ENCODE results near the gene WNT2B.

Gene WNT2B

DNA sequence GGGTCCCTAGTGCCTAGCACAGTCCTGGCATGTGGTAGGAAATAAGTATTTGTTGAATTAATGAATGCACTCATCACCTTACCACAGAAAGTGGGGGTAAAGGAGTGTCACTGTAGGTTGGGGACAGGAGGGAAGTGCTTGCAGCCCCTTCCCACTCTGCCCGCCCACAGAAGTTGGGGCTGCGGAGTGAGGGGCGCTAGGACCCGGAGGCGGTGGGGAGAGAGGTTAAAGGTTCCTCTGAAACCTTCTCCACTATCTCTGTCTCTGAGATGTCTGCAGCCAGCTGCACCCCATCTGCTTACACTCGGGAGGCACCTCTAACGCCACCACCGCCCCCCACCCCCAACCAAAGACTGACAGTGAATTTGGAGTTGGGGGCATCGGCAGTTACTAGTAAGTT is 1.4 kb upstream of the WNT2B start:
- Histone ChIP-seq H3K27me3 (peaks cover 65 to 90% (median 76%) of the 10 kb centered on the region in 11 experiments), H3K4me2 (peak overlapping the region; percentile 89 to 98 (median 96)), H3K4me1 (peaks cover 8 to 41% (median 34%) of the 10 kb centered on the region in 10 experiments; a peak in 18 of 20 replicates), H3K4me3 (peak overlapping the region in 9 of 10 experiments; percentile 50 to 72 (median 64); a peak in 16 of 20 replicates), H3K9me3 (replicated peaks in 1 of 11) (peaks cover 0 to 9% (median 0%) of the 10 kb centered on the region in 11 experiments; a peak in 5 of 22 replicates), H3K27ac (no peak overlapping the region), H3K36me3 (no peaks in the 10 kb centered on the region), H4K20me1 (peaks cover 0 to 23% (median 0%) of the 10 kb centered on the region in 11 experiments; a peak in 6 of 22 replicates), H3K9ac (peak overlapping the region in 1 of 11 experiments; percentile 43; a peak in 1 of 22 replicates)
- TF ChIP-seq Cebpa-rat (IDR thresholded peaks at IDR 0.05): no peak

DNA sequence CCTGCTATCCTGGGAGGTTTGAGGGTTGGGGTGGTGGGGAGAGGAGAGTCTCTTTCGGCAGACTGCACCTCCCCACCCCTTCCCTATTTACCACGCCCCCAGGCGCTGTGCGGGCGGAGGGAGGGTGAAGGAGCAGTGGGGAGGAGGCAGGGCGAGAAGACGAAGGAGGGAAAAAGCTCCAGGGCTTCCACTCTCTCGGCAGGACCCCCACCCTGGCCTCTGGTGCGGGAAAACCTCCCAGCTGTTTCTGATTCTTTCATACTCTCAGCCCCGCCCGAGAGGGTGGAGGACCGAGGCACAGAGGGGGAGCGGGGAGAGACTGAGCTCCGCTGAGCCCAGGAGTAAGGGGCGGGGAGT is 866 bp upstream of the WNT2B start:
- H3K4me3 ChIP-seq: peak overlapping the region; percentile 50 to 72 (median 64)
- peak overlapping the region in 10 of 11 experiments; percentile 1 to 68 (median 42); a peak in 18 of 22 replicates for H3K9ac ChIP-seq
- H3K9me3 ChIP-seq (replicated peaks in 1 of 11): peaks cover 0 to 9% (median 0%) of the 10 kb centered on the region in 11 experiments; a peak in 5 of 22 replicates
- H3K4me1 ChIP-seq: peaks cover 8 to 41% (median 34%) of the 10 kb centered on the region in 10 experiments; a peak in 18 of 20 replicates
- TF ChIP-seq Cebpa-rat (IDR thresholded peaks at IDR 0.05): no peak
- peaks cover 0 to 22% (median 0%) of the 10 kb centered on the region in 11 experiments; a peak in 5 of 22 replicates for H4K20me1 ChIP-seq
- peaks cover 59 to 84% (median 71%) of the 10 kb centered on the region in 11 experiments for H3K27me3 ChIP-seq
- peak overlapping the region; percentile 89 to 98 (median 96) for H3K4me2 ChIP-seq
- no peaks in the 10 kb centered on the region for H3K36me3 ChIP-seq
- H3K27ac ChIP-seq: no peak overlapping the region

DNA sequence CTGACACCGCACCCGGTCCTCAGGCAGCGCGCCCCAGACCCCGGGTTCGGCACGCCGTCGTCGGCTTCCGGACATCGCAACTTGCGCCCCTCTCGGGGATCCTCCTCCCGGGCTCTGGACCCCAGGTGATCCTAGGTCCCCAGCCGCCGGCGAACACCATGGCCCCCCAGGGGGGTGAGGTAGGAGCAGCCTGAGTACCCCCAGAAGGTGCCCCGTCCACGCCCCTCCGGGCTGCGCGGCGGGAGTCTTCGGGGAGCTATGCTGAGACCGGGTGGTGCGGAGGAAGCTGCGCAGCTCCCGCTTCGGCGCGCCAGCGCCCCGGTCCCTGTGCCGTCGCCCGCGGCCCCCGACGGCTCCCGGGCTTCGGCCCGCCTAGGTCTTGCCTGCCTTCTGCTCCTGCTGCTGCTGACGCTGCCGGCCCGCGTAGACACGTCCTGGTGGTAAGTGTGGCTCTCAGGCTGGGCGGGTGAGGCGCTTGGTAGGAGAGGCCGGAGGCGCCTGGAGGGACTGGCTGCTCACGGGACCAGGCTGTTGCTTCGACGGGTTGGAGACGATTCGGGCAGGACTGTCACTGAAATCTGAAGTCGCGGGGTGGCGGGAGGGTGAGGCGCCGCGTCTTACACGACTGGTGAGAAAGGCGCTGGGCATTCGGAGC is 367 bp downstream of the WNT2B start:
- peaks cover 47 to 72% (median 58%) of the 10 kb centered on the region in 11 experiments for H3K27me3 ChIP-seq
- H3K9ac ChIP-seq: peak overlapping the region in 5 of 11 experiments; percentile 14 to 63 (median 43); a peak in 6 of 22 replicates

DNA sequence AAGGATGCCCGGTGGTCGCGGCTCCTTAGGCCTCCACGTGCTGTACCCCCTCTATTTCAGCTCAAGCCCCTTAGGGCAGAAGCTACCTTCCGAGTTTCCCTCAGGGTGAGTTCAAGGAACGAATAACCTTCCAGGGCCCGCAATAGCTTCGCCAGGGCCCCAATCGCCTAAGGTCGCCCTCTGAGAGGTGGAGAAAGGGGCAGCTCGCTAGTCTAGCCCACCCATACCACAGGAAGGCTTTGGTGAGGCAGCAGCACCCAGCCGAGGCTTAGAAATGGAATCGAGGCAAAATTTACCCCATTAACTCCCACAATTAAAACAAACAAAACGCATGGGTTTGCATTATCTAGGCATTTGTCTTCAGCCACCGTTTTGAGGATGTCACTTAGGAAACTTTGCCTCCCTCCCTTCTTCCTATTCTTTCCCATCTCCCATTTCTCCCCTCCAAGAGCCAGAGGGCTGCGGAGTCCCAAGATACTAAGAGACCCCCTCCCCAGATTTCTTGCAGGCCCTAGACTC is 954 bp downstream of the WNT2B start:
- no peaks in the 10 kb centered on the region for H3K36me3 ChIP-seq
- H3K4me2 ChIP-seq: no peak overlapping the region
- peaks cover 0 to 9% (median 0%) of the 10 kb centered on the region in 11 experiments; a peak in 5 of 22 replicates for H3K9me3 ChIP-seq (replicated peaks in 1 of 11)
- peaks cover 8 to 36% (median 33%) of the 10 kb centered on the region in 10 experiments; a peak in 18 of 20 replicates for H3K4me1 ChIP-seq
- H3K4me3 ChIP-seq: no peak overlapping the region
- H3K27me3 ChIP-seq: peaks cover 41 to 66% (median 52%) of the 10 kb centered on the region in 11 experiments
- peaks cover 0 to 22% (median 0%) of the 10 kb centered on the region in 11 experiments; a peak in 4 of 22 replicates for H4K20me1 ChIP-seq
- TF ChIP-seq Cebpa-rat (IDR thresholded peaks at IDR 0.05): no peak
- H3K9ac ChIP-seq: no peak overlapping the region
- H3K27ac ChIP-seq: no peak overlapping the region

More for the DNA sequence above, 367 bp downstream of the WNT2B start:
- peaks cover 0 to 22% (median 0%) of the 10 kb centered on the region in 11 experiments; a peak in 4 of 22 replicates for H4K20me1 ChIP-seq
- H3K9me3 ChIP-seq (replicated peaks in 1 of 11): peaks cover 0 to 9% (median 0%) of the 10 kb centered on the region in 11 experiments; a peak in 5 of 22 replicates
- H3K4me1 ChIP-seq: peaks cover 8 to 41% (median 34%) of the 10 kb centered on the region in 10 experiments; a peak in 18 of 20 replicates
- H3K27ac ChIP-seq: no peak overlapping the region
- H3K4me2 ChIP-seq: peak overlapping the region; percentile 89 to 98 (median 96)
- H3K4me3 ChIP-seq: peak overlapping the region; percentile 50 to 72 (median 64)
- H3K36me3 ChIP-seq: no peaks in the 10 kb centered on the region
- no peak for TF ChIP-seq Cebpa-rat (IDR thresholded peaks at IDR 0.05)

DNA sequence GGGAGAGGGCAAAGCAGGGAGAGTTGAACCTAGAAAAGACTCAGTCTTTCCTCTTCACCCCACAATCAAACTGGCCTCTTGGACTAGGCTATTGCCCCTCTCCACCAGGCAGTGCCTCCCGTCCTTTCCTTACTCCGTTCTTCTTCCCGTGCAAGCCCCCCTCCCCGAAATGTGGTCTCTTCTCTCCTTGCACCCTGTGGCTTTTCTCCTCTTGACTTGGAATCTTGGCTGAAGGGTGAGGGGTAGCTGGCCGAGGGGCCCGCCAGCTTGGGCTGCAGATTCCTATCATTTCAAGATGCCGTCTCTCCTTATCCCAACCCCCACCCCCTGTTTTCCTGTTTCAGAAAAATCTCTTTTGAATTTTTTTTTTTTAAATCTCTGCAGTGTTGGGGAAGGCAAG is 1.6 kb downstream of the WNT2B start:
- H3K4me2 ChIP-seq: no peak overlapping the region
- H3K9ac ChIP-seq: no peak overlapping the region
- H3K9me3 ChIP-seq (replicated peaks in 1 of 11): peaks cover 0 to 9% (median 0%) of the 10 kb centered on the region in 11 experiments; a peak in 5 of 22 replicates
- no peaks in the 10 kb centered on the region for H3K36me3 ChIP-seq
- TF ChIP-seq Cebpa-rat (IDR thresholded peaks at IDR 0.05): no peak
- H3K27ac ChIP-seq: no peak overlapping the region
- H3K4me1 ChIP-seq: peaks cover 8 to 30% (median 27%) of the 10 kb centered on the region in 10 experiments; a peak in 18 of 20 replicates
- peaks cover 0 to 22% (median 0%) of the 10 kb centered on the region in 11 experiments; a peak in 4 of 22 replicates for H4K20me1 ChIP-seq
- no peak overlapping the region for H3K4me3 ChIP-seq
- H3K27me3 ChIP-seq: peaks cover 41 to 60% (median 52%) of the 10 kb centered on the region in 11 experiments

DNA sequence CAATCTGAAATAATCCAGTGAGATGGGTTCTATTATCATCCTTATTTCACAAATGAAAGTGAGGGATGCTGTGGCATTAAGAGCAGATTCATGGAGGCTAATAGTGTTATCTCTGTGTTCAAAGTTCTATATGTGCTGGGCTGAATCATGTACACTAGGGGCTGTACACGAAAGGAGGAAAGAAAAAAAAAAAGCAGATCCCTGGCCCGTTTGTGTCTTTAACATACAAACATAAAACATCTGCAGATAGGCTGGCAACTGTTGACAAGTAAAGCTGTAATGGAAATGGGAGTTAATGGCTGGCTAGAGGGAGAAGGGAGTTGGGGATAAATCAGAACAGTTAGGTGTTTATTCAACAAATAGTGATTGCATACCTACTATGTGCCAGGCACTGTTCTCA is 3.1 kb downstream of the WNT2B start:
- no peaks in the 10 kb centered on the region for H3K36me3 ChIP-seq
- peaks cover 8 to 19% (median 17%) of the 10 kb centered on the region in 10 experiments; a peak in 18 of 20 replicates for H3K4me1 ChIP-seq
- peaks cover 0 to 14% (median 0%) of the 10 kb centered on the region in 11 experiments; a peak in 4 of 22 replicates for H4K20me1 ChIP-seq
- no peak for TF ChIP-seq Cebpa-rat (IDR thresholded peaks at IDR 0.05)
- no peak overlapping the region for H3K27ac ChIP-seq
- no peak overlapping the region for H3K9ac ChIP-seq
- H3K4me2 ChIP-seq: no peak overlapping the region
- peaks cover 35 to 46% (median 41%) of the 10 kb centered on the region in 11 experiments for H3K27me3 ChIP-seq
- peaks cover 0 to 9% (median 0%) of the 10 kb centered on the region in 11 experiments; a peak in 5 of 22 replicates for H3K9me3 ChIP-seq (replicated peaks in 1 of 11)
- no peak overlapping the region for H3K4me3 ChIP-seq

DNA sequence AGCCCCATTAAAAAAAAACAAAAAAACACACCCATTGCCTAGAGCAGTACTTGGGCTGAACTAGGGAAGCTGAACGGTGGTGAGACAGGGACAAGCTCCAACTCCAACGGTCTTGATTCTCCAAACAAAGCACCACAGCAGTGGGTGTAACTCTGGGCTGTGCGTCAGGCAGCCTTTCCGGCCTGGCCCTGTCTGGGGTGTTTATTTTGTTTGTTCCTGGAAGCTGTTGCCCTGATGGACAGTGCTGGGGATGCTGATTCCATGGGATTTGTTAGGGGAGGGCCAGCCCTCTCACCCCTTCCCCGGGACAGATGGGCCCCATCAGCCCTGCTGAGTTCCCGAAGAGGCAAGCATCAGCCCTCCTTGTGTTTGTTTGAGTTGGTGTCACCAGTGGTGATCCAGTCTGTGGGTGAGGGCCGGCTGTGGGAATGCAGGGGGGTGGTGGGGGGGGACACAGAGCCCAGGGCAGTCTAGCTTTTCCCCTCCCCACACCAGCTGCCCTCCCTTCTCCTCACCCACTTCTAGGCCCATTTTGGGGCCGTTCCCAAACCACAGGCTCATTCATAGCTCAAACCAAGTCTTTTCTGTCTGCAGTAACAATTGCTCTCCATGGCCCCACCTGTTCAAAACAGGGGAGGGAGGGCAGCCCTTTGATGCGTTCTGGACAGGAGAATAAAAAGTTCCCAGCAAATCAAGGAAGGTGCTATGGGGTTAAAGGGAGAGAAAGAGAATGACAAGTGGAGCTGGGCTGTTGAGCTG is 4.5 kb downstream of the WNT2B start:
- Histone ChIP-seq H3K4me1 (peaks cover 2 to 8% (median 7%) of the 10 kb centered on the region in 10 experiments; a peak in 18 of 20 replicates), H3K36me3 (no peaks in the 10 kb centered on the region), H3K27me3 (peaks cover 21 to 32% (median 27%) of the 10 kb centered on the region in 11 experiments), H4K20me1 (peaks cover 0 to 10% (median 0%) of the 10 kb centered on the region in 11 experiments; a peak in 3 of 22 replicates), H3K9ac (no peak overlapping the region), H3K4me2 (no peak overlapping the region), H3K9me3 (replicated peaks in 1 of 11) (peaks cover 0 to 9% (median 0%) of the 10 kb centered on the region in 11 experiments; a peak in 5 of 22 replicates), H3K27ac (no peak overlapping the region), H3K4me3 (no peak overlapping the region)
- no peak for TF ChIP-seq Cebpa-rat (IDR thresholded peaks at IDR 0.05)

DNA sequence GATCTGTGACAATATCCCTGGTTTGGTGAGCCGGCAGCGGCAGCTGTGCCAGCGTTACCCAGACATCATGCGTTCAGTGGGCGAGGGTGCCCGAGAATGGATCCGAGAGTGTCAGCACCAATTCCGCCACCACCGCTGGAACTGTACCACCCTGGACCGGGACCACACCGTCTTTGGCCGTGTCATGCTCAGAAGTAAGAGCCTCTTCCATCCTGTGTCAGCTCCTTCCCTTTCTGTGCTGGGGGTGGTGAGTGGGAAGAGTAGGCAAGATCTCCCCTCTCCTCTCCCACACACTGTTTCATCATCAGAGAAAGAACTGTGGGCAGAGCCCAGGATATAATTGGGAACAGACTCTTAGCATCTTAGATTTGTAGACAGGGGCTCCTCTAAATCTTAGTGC is 6.1 kb downstream of the WNT2B start:
- H4K20me1 ChIP-seq: no peaks in the 10 kb centered on the region; a peak in 2 of 22 replicates
- H3K27me3 ChIP-seq: peaks cover 5 to 16% (median 11%) of the 10 kb centered on the region in 11 experiments
- peaks cover 0 to 1% (median under 1%) of the 10 kb centered on the region in 10 experiments; a peak in 6 of 20 replicates for H3K4me1 ChIP-seq
- no peak for TF ChIP-seq Cebpa-rat (IDR thresholded peaks at IDR 0.05)
- no peak overlapping the region for H3K27ac ChIP-seq
- no peak overlapping the region for H3K9ac ChIP-seq
- H3K36me3 ChIP-seq: no peaks in the 10 kb centered on the region
- no peak overlapping the region for H3K4me2 ChIP-seq
- no peak overlapping the region for H3K4me3 ChIP-seq
- no peaks in the 10 kb centered on the region for H3K9me3 ChIP-seq (replicated peaks in 1 of 11)

Data from BLaER1 treated with 17β-estradiol and CSF1 and Interleukin-3, amounts not matched to agents 10 nM and 100 nM (cell line).